Measurements from ENCODE around the gene RMDN3.

Gene RMDN3

GRCh38 chr15:40736575-40736974 is 18.5 kb downstream of the RMDN3 start:
- TF ChIP-seq EZH2phosphoT487 (IDR thresholded peaks at IDR 0.05; ENCODE audit: borderline replicate concordance, low read length): no peak
- TF ChIP-seq, protein P1, sequence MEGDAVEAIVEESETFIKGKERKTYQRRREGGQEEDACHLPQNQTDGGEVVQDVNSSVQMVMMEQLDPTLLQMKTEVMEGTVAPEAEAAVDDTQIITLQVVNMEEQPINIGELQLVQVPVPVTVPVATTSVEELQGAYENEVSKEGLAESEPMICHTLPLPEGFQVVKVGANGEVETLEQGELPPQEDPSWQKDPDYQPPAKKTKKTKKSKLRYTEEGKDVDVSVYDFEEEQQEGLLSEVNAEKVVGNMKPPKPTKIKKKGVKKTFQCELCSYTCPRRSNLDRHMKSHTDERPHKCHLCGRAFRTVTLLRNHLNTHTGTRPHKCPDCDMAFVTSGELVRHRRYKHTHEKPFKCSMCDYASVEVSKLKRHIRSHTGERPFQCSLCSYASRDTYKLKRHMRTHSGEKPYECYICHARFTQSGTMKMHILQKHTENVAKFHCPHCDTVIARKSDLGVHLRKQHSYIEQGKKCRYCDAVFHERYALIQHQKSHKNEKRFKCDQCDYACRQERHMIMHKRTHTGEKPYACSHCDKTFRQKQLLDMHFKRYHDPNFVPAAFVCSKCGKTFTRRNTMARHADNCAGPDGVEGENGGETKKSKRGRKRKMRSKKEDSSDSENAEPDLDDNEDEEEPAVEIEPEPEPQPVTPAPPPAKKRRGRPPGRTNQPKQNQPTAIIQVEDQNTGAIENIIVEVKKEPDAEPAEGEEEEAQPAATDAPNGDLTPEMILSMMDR (IDR thresholded peaks at IDR 0.05; ENCODE audit: low read depth, low read length, poor library complexity, severe bottlenecking): no peak
- H3K4me1 ChIP-seq (ENCODE audit: control insufficient read depth, low read length): no peaks in the 10 kb centered on the region
- peaks cover 4% of the 10 kb centered on the region; the same call in 1 of the 2 replicates for H3F3A ChIP-seq (ENCODE audit: control insufficient read depth, insufficient read depth)
- no peaks in the 10 kb centered on the region for H3K9me2 ChIP-seq (replicated peaks; ENCODE audit: control insufficient read depth, low read length)
- no peak overlapping the region for H3K27ac ChIP-seq (ENCODE audit: low read depth, low read length)
- no peaks in the 10 kb centered on the region for H3K9me3 ChIP-seq (ENCODE audit: control insufficient read depth, insufficient read depth, low read length)
- H3K4me3 ChIP-seq (ENCODE audit: low read length): no peak overlapping the region
- H3K27me3 ChIP-seq (ENCODE audit: control insufficient read depth, low read length): no peaks in the 10 kb centered on the region
- H4K20me1 ChIP-seq (ENCODE audit: control insufficient read depth, insufficient read depth, low read depth, low read length): no peaks in the 10 kb centered on the region
- H3K79me2 ChIP-seq (ENCODE audit: control insufficient read depth, low read length): no peaks in the 10 kb centered on the region
- H3K4me2 ChIP-seq (ENCODE audit: low read length): no peak overlapping the region
- peaks cover 92% of the 10 kb centered on the region for H3K36me3 ChIP-seq (ENCODE audit: control insufficient read depth, low read length)

DNA sequence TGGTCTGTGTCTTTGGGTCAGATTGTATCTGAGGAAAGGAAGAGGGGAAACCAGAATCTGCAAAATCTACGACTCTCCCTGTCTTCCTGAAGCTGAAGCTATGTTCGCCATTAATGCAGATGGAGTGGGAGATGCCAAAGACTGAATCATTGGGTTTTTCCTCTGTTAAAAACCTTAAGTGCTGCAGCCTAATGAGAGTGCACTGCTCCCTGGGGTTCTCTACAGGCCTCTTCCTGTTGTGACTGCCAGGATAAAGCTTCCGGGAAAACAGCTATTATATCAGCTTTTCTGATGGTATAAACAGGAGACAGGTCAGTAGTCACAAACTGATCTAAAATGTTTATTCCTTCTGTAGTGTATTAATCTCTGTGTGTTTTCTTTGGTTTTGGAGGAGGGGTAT is 24.0 kb downstream of the RMDN3 start:
- Histone ChIP-seq H3K79me2 (ENCODE audit: control insufficient read depth, low read length) (no peaks in the 10 kb centered on the region), H3K36me3 (ENCODE audit: control insufficient read depth, low read length) (peaks cover 79% of the 10 kb centered on the region), H3K27ac (ENCODE audit: low read depth, low read length) (no peak overlapping the region), H3K9me3 (ENCODE audit: control insufficient read depth, insufficient read depth, low read length) (no peaks in the 10 kb centered on the region), H3K27me3 (ENCODE audit: control insufficient read depth, low read length) (no peaks in the 10 kb centered on the region), H3K9me2 (replicated peaks; ENCODE audit: control insufficient read depth, low read length) (no peaks in the 10 kb centered on the region), H4K20me1 (ENCODE audit: control insufficient read depth, insufficient read depth, low read depth, low read length) (no peaks in the 10 kb centered on the region), H3K4me2 (ENCODE audit: low read length) (no peak overlapping the region), H3F3A (ENCODE audit: control insufficient read depth, insufficient read depth) (no peaks in the 10 kb centered on the region), H3K4me3 (ENCODE audit: low read length) (no peak overlapping the region), H3K4me1 (ENCODE audit: control insufficient read depth, low read length) (no peaks in the 10 kb centered on the region)
- TF ChIP-seq, protein P1 (IDR thresholded peaks at IDR 0.05; ENCODE audit: low read depth, low read length, poor library complexity, severe bottlenecking): no peak
- TF ChIP-seq EZH2phosphoT487 (IDR thresholded peaks at IDR 0.05; ENCODE audit: borderline replicate concordance, low read length): no peak

DNA sequence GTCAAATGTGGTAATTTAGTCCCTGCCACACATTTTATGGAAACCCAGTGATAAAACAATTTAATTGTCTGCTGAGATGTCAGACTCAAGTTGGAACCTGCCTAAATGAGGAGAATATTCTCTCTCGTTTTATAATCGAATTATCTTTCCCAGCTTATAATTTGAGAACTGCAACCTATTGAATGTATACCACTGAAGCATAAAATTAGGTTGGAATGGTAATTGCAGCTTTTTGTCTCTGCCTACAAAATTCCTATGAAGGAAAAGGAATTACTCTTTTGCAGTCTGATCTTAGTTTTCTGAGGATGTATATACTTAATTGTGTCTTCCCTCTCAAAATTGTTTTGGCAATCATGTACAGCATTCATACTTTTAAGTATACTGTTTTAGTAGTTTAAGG is 31.1 kb downstream of the RMDN3 start:
- no peaks in the 10 kb centered on the region for H3K9me3 ChIP-seq (ENCODE audit: control insufficient read depth, insufficient read depth, low read length)
- no peaks in the 10 kb centered on the region for H3K27me3 ChIP-seq (ENCODE audit: control insufficient read depth, low read length)
- TF ChIP-seq, protein P1 (IDR thresholded peaks at IDR 0.05; ENCODE audit: low read depth, low read length, poor library complexity, severe bottlenecking): no peak
- TF ChIP-seq EZH2phosphoT487 (IDR thresholded peaks at IDR 0.05; ENCODE audit: borderline replicate concordance, low read length): no peak
- H3K4me1 ChIP-seq (ENCODE audit: control insufficient read depth, low read length): no peaks in the 10 kb centered on the region
- no peaks in the 10 kb centered on the region for H3K9me2 ChIP-seq (replicated peaks; ENCODE audit: control insufficient read depth, low read length)
- H4K20me1 ChIP-seq (ENCODE audit: control insufficient read depth, insufficient read depth, low read depth, low read length): peaks cover 3% of the 10 kb centered on the region; the same call in 1 of the 2 replicates
- peaks cover 15% of the 10 kb centered on the region for H3F3A ChIP-seq (ENCODE audit: control insufficient read depth, insufficient read depth)
- H3K4me2 ChIP-seq (ENCODE audit: low read length): no peak overlapping the region
- peaks cover 82% of the 10 kb centered on the region for H3K36me3 ChIP-seq (ENCODE audit: control insufficient read depth, low read length)
- no peaks in the 10 kb centered on the region for H3K79me2 ChIP-seq (ENCODE audit: control insufficient read depth, low read length)
- no peak overlapping the region for H3K4me3 ChIP-seq (ENCODE audit: low read length)
- H3K27ac ChIP-seq (ENCODE audit: low read depth, low read length): no peak overlapping the region
